Nucleus accumbens (tissue), 56 donors: Measurements from ENCODE around the gene TSNAX.

Source experiments
- DNase-seq, 56 donors: peaks; one replicate each; lab custom pipeline; 2025; lab: John Stamatoyannopoulos, UW

TSNAX gene

GRCh38 chr1:231594749-231595148 is 66.3 kb downstream of the TSNAX start:
- no peak for DNase-seq

GRCh38 chr1:231596337-231596791 is 67.9 kb downstream of the TSNAX start:
- no peak for DNase-seq

- DNase-seq, result no peak
These were observed 69.5 kb downstream of the TSNAX start for GRCh38 chr1:231597971-231598370.

- no peak for DNase-seq
These were observed 72.0 kb downstream of the TSNAX start for GRCh38 chr1:231600458-231600976.

GRCh38 chr1:231601824-231602672 is 73.6 kb downstream of the TSNAX start:
- DNase-seq, result no peak

- DNase-seq, result no peak
These were observed 74.2 kb downstream of the TSNAX start for GRCh38 chr1:231602673-231602984.

- peak in 25 of 56 donors; percentile 2 to 49 (median 15) for DNase-seq
These were observed 75.3 kb downstream of the TSNAX start for GRCh38 chr1:231603598-231604275.

GRCh38 chr1:231604276-231604621 is 75.8 kb downstream of the TSNAX start:
- no peak for DNase-seq

GRCh38 chr1:231605149-231606100 is 77.0 kb downstream of the TSNAX start:
- no peak for DNase-seq

GRCh38 chr1:231606712-231607111 is 78.2 kb downstream of the TSNAX start:
- no peak for DNase-seq

- no peak for DNase-seq
These were observed 81.9 kb downstream of the TSNAX start for GRCh38 chr1:231610388-231610787.

- DNase-seq, result no peak
These were observed 82.6 kb downstream of the TSNAX start for GRCh38 chr1:231611111-231611510.

- no peak for DNase-seq
These were observed 83.4 kb downstream of the TSNAX start for GRCh38 chr1:231611851-231612250.

- no peak for DNase-seq
These were observed 84.1 kb downstream of the TSNAX start for GRCh38 chr1:231612393-231613089.

- DNase-seq, result peak in 1 of 56 donors; percentile 4
These were observed 85.2 kb downstream of the TSNAX start for GRCh38 chr1:231613419-231614349.
